Adrenal gland (tissue), 5 donors: ENCODE results near the gene EFNB1.

Experiments used
- CTCF ChIP-seq, 6 experiments: fragments of 450-650 bp in 4 of 6; fragments of 200-600 bp in 2 of 6; sonication (generic) in 1 of 6; IDR thresholded peaks; 1 replicate in 5 of 6; 2 replicates in 1 of 6; pipeline versions ENCODE4 v1.5.1 to v1.8.0; 2016 to 2021; ENCODE audit warnings: antibody characterized with exemption in 6 of 6, mild to moderate bottlenecking in 2 of 6, moderate library complexity in 1 of 6
- POLR2A ChIP-seq, 2 donors: fragments of 450-650 bp; IDR thresholded peaks; one replicate each; pipeline ENCODE4 v1.6.1; 2017; ENCODE audit warnings: antibody characterized with exemption in 2 of 2, mild to moderate bottlenecking in 2 of 2, moderate library complexity in 1 of 2
- donor health status: DM: no; HTN: no; CAD: no.

- TF ChIP-seq CTCF (IDR thresholded peaks at IDR 0.05) (peak in 2 of 6 experiments; percentile 18), POLR2A (IDR thresholded peaks at IDR 0.05) (no peak)
Measured at GRCh38 chrX:68808686-68809357, 20.0 kb upstream of the EFNB1 start.
